ENCODE data around the gene TAF1B. TPM values are rescaled to one million over a fixed set of nuclear protein-coding genes. Genes with fewer than 3 reads are reported as not detected.
"Not testable (repeated sequence)": the region's sequence is repeated elsewhere in the genome, so short reads cannot be mapped to it uniquely, and the experiment has no call there.

Gene TAF1B
- total and polyA plus RNA-seq, 9 donors, result 6.4 to 22.0 (median 14.4) TPM

DNA sequence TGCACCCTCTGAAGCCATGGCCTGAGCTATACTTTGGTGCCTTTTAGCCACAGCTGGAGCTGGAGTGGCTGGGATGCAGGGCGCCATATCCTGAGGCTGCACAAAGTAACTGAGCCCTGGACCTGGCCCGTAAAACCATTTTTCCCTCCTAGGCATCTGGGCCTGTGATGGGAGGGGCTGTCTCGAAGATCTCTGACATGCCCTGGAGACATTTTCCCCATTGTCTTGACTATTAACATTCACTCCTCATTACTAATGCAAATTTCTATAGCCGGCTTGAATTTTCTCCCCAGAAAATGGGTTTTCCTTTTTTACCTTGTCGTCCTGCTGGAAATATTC lies 15.4 kb downstream of the TAF1B start:
- 79 to 99% (median 98%) methylated on average over 5 of the region's 5 CpGs for WGBS, 3 donors
- H3K4me1 ChIP-seq (ENCODE audit: insufficient read depth), result no peaks in the 10 kb centered on the region
- TF ChIP-seq, protein P1, sequence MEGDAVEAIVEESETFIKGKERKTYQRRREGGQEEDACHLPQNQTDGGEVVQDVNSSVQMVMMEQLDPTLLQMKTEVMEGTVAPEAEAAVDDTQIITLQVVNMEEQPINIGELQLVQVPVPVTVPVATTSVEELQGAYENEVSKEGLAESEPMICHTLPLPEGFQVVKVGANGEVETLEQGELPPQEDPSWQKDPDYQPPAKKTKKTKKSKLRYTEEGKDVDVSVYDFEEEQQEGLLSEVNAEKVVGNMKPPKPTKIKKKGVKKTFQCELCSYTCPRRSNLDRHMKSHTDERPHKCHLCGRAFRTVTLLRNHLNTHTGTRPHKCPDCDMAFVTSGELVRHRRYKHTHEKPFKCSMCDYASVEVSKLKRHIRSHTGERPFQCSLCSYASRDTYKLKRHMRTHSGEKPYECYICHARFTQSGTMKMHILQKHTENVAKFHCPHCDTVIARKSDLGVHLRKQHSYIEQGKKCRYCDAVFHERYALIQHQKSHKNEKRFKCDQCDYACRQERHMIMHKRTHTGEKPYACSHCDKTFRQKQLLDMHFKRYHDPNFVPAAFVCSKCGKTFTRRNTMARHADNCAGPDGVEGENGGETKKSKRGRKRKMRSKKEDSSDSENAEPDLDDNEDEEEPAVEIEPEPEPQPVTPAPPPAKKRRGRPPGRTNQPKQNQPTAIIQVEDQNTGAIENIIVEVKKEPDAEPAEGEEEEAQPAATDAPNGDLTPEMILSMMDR (IDR thresholded peaks at IDR 0.05), result no peak
- TF ChIP-seq EP300 (IDR thresholded peaks at IDR 0.05) (no peak), POLR2A (IDR thresholded peaks at IDR 0.05) (no peak)
- H3K9me3 ChIP-seq, result peaks cover 0 to 10% of the 10 kb centered on the region in 2 donors
- H3K27me3 ChIP-seq, result no peaks in the 10 kb centered on the region
- H3K27ac ChIP-seq, result no peak overlapping the region
- DNase-seq, result no peak
- intact Hi-C loops (cut with DNase I), result no loop called here
- no peaks in the 10 kb centered on the region for H3K36me3 ChIP-seq
- H3K4me3 ChIP-seq, result no peak overlapping the region

DNA sequence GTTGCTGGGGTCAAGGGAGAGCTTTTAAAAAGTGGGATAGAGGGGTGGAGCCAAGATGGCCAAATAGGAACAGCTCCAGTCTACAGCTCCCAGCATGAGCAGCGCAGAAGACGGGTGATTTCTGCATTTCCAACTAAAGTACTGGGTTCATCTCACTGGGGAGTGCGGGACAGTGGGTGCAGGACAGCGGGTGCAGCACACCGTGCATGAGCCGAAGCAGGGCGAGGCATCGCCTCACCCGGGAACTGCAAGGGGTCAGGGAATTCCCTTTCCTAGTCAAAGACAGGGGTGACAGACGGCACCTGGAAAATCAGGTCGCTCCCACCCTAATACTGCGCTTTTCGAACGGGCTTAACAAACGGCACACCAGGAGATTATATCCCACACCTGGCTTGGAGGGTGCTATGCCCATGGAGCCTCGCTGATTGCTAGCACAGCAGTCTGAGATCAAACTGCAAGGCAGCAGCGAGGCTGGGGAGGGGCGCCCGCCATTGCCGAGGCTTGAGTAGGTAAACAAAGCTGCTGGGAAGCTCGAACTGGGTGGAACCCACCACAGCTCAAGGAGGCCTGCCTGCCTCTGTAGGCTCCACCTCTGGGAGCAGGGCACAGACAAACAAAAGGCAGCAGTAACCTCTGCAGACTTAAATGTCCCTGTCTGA lies 17.8 kb downstream of the TAF1B start:
- not testable (repeated sequence) for H3K27ac ChIP-seq; H3K36me3 ChIP-seq; DNase-seq; H3K27me3 ChIP-seq; H3K4me3 ChIP-seq; H3K4me1 ChIP-seq (ENCODE audit: insufficient read depth)
- peaks cover 0 to 10% of the 10 kb centered on the region in 2 donors for H3K9me3 ChIP-seq
- 95 to 98% (median 97%) methylated on average over 21 of the region's 21 CpGs for WGBS, 3 donors
- intact Hi-C loops (cut with DNase I), result loop anchor here in 1 of 4 donors (5.0 kb wide), 1 partner anchor 321 kb away; no protein-coding TSS in a partner anchor

DNA sequence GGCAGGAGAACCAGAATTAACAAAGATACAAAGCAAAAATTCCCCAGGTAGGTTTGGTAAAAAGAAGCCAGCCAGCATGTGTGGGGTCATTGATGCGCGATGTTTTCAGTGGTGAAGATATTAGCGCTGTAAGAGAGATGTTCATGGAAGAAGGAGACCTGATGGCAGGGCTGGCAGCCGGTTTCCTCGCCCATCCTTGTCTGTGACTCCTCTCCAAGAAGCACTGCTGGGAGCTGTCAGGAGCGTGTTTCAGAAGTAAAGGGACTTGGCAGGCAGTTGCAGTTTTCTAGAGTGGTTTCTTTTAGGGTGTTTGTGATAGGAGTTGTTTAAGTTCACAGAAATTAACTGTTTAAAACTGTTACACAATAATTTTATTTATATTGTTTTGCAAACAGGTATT lies 24.6 kb downstream of the TAF1B start:
- DNase-seq, result no peak
- no peak overlapping the region for H3K4me3 ChIP-seq
- H3K9me3 ChIP-seq, result no peaks in the 10 kb centered on the region
- H3K27me3 ChIP-seq, result no peaks in the 10 kb centered on the region
- H3K36me3 ChIP-seq, result no peaks in the 10 kb centered on the region
- intact Hi-C loops (cut with DNase I), result no loop called here
- TF ChIP-seq, protein P1 (IDR thresholded peaks at IDR 0.05), result no peak
- TF ChIP-seq EP300 (IDR thresholded peaks at IDR 0.05), result no peak
- TF ChIP-seq POLR2A (IDR thresholded peaks at IDR 0.05), result no peak
- no peak overlapping the region for H3K27ac ChIP-seq
- 86% methylated on average over 6 of the region's 6 CpGs for WGBS, 3 donors
- no peaks in the 10 kb centered on the region for H3K4me1 ChIP-seq (ENCODE audit: insufficient read depth)

DNA sequence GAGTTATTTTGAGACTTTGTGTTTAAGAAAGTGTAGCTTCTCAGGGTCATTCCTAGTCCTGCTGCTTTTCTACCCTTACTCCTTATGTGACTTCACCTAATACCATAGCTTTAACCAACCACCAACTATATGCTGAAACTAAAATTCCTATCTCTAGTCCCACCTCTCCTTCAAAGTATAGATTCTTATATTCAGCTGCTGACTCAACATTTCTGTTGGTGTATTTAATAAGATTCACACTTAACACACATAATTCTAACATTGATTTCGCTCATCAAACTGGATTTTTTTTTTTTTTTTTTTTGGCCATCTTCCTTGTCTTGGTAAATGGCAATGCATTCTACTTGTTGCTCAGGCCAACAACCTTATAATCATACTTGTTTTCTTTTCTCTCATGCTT lies 30.1 kb downstream of the TAF1B start:
- Histone ChIP-seq H3K9me3 (no peaks in the 10 kb centered on the region), H3K4me3 (no peak overlapping the region), H3K27ac (no peak overlapping the region), H3K27me3 (no peaks in the 10 kb centered on the region), H3K36me3 (no peaks in the 10 kb centered on the region), H3K4me1 (ENCODE audit: insufficient read depth) (no peaks in the 10 kb centered on the region)
- DNase-seq, result no peak
- 95 to 100% (median 100%) methylated on average over 1 of the region's 1 CpG for WGBS, 3 donors
- intact Hi-C loops (cut with DNase I), result no loop called here
- TF ChIP-seq, protein P1 (IDR thresholded peaks at IDR 0.05), result no peak
- TF ChIP-seq EP300 (IDR thresholded peaks at IDR 0.05) (no peak), POLR2A (IDR thresholded peaks at IDR 0.05) (no peak)

DNA sequence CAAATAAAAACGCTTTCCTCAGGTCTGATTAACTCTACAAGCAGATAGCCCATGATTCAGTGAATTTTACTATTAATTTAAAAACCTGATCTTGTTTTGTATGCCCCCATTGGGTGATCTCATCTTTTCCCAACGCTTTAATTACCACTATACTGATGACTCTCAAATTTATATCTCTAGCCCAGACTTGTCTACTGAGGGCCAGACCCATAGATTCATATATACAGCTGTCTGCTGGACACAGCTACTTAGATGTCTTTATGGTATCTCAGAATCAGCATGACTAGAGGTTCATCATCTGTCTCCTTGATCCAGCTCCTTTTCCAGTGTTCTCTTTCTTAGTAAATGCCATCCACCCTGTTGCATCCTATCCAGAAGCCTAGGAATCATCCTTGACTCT lies 33.8 kb downstream of the TAF1B start:
- H3K4me3 ChIP-seq, result no peak overlapping the region
- intact Hi-C loops (cut with DNase I), result no loop called here
- DNase-seq, result no peak
- WGBS, 3 donors, result 47 to 92% (median 65%) methylated on average over 2 of the region's 2 CpGs
- no peaks in the 10 kb centered on the region for H3K36me3 ChIP-seq
- TF ChIP-seq, protein P1 (IDR thresholded peaks at IDR 0.05), result no peak
- TF ChIP-seq EP300 (IDR thresholded peaks at IDR 0.05) (no peak), POLR2A (IDR thresholded peaks at IDR 0.05) (no peak)
- no peaks in the 10 kb centered on the region for H3K4me1 ChIP-seq (ENCODE audit: insufficient read depth)
- H3K27ac ChIP-seq, result no peak overlapping the region
- H3K9me3 ChIP-seq, result no peaks in the 10 kb centered on the region
- H3K27me3 ChIP-seq, result no peaks in the 10 kb centered on the region

All from ovary (tissue), 9 donors.